Right ventricle myocardium superior (tissue), 1 donor: ENCODE results near the gene MDH1. TPM values are rescaled to one million over a fixed set of nuclear protein-coding genes. Genes with fewer than 3 reads are reported as not detected.
"Not testable (repeated sequence)": the region's sequence is repeated elsewhere in the genome, so short reads cannot be mapped to it uniquely, and the experiment has no call there.

Source experiments
- ATAC-seq: fragments of 200-7000 bp; cut with Tn5 transposase; one replicate; pipeline ENCODE4 v1.9.1; 2020; ENCODE audit warnings: mild to moderate bottlenecking; ENCODE audit not compliant: poor library complexity
- DNase-seq: peaks from one replicate; pipeline ENCODE4 v3.0.0-alpha.2; 2020
- intact Hi-C: fragments of 100-400 bp; cut with DNase I; formaldehyde crosslinking; loops from one replicate; pipeline ENCODE4 v1.11.2; 2022
- long read RNA-seq: library from polyadenylated mRNA; unstranded; transcript quantifications from one replicate; pipeline ENCODE4 v2.0.0, GENCODE V29; 2021
- total RNA-seq: library from RNA; stranded (reverse); fragmentation: NEBNext Ultra II Directional; extraction: Animal tissue kit (Norgen Biotek cat#: 25700); gene quantifications from one replicate; pipeline ENCODE4 v1.2.1, GENCODE V29; 2021
- donor health status: DM: no; HTN: yes; CAD: no; lungs with severe emphysema.

Gene MDH1
- total RNA-seq: 1,328 TPM
- long read RNA-seq, transcript MDH1-215 (9 exons, 1,443 nt): minor isoform, 24 of 2,560 reads
- long read RNA-seq, transcript MDH1-201 (9 exons, 1,650 nt): major isoform, 2,461 of 2,560 reads
- long read RNA-seq, partial matches to known transcripts: 38 of 2,560 reads
- long read RNA-seq, other reads (novel, unspliced or antisense): 31 of 2,560 reads

DNA sequence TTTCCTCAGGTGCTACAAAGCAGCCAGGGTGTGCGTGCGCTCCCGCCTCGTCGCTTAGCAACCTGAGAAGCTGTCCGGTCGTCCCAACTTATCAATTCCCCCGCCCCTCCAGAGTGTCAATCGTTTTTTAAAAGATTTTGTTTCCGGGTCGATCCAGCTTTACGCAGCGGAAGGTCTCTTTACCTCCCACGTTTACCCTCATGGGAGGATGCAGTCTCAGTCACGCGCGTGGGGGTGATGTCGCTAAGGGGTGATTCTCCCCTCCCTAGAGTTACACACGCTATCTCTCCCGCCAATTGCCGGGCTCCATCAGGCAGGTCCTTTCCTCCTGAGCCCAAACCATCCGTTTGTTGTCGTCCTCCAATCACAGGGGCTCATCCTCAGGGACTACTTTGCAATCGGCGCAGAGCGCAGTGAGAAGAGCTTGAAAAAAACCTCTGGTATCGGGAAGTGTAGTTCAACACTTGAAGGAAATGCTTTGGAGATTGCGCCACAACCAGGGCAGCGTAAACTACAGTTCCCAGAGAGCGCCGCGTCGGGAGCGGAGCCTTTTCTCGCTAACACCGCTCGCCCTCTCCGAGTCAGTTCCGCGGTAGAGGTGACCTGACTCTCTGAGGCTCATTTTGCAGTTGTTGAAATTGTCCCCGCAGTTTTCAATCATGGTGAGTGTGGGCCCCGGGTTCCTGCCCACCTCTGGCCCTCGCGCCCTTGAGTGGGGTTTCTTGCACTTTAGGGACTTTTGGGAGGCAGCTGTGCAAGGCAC, at the start of gene MDH1, which contains the start of gene WDPCP:
Gene MDH1 (plus strand): TSS at position 579 of the 763 bp plus-strand sequence. CDS start 81 bp downstream, at position 660.
Gene WDPCP (minus strand): TSS at position 93 of the 763 bp plus-strand sequence. CDS start 206 bp downstream, outside the sequence.
- ATAC-seq: peak; percentile 94

DNA sequence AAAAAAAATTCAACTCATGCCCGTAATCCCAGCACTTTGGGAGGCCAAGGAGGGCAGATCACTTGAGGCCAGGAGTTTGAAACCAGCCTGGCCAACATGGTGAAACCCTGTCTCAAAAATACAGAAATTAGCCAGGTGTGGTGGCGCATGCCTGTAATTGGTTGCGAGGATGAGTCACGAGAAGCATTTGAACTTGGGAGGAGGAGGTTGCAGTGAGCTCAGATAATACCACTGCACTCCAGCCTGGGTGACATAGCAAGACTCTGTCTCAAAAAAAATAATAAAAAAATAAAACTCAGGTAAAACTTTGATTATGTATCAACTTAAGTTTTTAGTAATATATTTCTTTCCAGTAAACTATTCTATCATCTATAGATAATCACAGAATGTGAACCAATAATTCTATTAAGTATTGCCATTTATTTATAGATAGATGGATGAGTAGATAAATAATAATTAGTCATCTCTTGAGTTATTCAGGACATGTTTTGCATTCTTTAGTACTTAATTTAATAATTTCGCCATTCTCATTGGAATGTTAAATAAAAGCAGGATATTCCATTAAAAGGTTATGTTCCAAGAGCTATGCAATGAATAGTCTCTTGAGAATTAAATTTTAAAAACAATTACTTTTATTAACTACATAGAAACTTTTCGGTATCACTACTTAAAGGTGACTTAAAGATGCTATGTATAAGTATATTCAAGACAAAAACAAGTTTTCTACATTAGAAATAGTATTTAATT, 49.2 kb upstream of the MDH1 start:
- intact Hi-C loops: no loop called here
- ATAC-seq: no peak

More for the DNA sequence above, at the start of gene MDH1, which contains the start of gene WDPCP:
- intact Hi-C loops: no loop called here
- peak; percentile 96 for DNase-seq

DNA sequence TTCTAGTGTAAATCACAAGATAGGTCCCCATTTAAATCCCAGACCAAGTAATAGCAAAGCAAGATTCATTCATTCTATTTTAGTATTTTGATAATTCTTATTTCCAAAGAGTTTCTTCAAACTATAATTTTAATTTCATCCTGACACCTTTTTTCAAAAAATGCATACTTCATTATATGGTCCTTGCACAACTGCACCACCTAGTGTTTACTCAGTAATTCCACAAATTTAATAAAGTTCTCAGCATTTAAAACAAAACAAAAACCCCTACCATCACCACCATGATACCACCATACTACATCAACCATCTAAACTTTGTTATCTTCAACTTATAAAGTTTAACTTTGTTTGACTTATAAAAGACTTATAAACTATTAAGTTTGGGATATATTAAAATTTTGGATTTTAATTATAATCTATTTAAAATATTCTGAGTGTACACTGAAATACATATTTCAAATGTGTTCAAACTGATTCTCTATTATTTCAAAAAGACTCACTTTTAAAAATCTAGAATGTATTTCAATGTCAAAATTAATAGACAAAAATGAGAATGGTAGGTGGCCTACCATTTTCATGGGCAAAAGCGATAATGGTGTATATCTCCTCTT, 44.6 kb upstream of the MDH1 start:
- intact Hi-C loops: no loop called here
- DNase-seq: no peak

More for the DNA sequence above, 49.2 kb upstream of the MDH1 start:
- no peak for DNase-seq

DNA sequence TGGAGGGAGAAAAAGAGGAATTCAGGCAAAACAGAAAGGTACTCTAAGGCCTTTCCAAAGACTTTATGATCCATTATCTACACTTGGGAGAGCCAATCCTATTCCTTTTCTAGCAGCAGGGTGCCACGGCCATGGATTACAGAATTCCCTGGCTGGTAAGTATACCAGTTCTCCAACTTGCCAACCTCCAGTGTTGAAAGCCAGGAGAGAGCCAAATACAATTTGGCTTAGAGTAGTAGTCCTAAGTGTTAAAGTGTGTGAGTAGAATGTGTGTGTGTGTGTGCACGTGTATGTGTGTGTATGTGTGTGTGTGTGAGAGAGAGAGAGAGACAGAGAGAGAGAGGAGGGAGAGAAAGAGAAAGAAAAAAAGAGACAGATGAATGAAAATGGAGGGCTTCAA, 43.7 kb upstream of the MDH1 start:
- peak; percentile 98 for ATAC-seq
- DNase-seq: peak; percentile 44
- intact Hi-C loops: no loop called here

More for the DNA sequence above, 44.6 kb upstream of the MDH1 start:
- ATAC-seq: peak; percentile 32

- DNase-seq (no peak), ATAC-seq (no peak)
- intact Hi-C loops: no loop called here
These were observed 35.7 kb upstream of the MDH1 start for GRCh38 chr2:63553049-63553448.

DNA sequence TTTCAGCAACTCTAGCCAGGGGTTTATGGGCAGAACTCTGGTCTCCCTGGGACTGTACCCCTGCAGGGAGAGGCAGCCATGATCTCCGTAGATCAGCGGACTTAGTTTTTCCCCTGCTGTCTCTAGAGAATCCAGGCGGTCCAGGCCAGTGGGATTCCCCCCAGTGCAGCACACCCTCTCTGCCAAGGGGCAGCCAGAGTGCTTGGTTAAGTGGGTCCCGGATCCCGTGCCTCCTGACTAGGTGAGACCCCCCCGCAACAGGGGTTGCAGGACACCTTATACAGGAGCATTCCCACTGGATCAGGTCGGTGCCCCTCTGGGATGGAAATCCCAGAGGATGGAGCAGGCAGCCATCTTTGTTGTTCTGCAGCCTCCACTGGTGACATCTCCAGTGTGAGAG, 33.5 kb upstream of the MDH1 start:
- no peak for ATAC-seq
- DNase-seq: no peak
- intact Hi-C loops: no loop called here

DNA sequence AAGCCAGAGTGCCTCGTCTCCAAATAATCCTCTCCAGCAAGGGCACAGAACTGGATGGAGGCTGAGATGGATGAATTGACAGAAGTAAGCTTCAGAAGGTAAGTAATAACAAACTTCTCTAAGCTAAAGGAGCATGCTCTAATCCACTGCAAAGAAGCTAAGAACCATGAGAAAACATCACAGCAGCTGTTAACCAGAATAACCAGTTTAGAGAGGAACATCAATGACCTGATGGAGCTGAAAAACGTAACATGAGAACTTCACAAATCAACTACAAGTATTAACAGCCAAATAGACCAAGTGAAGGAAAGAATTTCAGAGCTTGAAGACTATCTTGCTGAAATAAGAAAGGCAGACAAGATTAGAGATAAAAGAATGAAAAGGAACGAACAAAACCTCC, 32.8 kb upstream of the MDH1 start:
- DNase-seq (no peak), ATAC-seq (no peak)
- intact Hi-C loops: no loop called here

DNA sequence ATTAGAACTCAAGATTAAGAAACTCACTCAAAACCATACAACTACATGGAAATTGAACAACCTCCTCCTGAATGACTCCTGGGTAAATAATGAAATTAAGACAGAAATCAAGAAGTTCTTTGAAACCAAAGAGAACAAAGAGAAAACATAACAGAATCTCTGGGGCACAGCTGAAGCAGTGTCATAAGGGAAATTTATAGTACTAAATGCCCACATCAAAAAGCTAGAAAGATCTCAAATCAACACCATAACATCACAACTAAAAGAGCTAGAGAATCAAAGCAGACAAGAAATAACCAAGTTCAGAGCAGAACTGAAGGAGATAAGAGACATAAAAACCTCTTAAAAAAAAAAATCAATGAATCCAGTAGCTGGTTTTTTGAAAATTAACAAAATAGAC, 30.9 kb upstream of the MDH1 start:
- intact Hi-C loops, ATAC-seq, DNase-seq: not testable (repeated sequence)

GRCh38 chr2:63558922-63559321, 29.8 kb upstream of the MDH1 start:
- DNase-seq, intact Hi-C loops, ATAC-seq: not testable (repeated sequence)

GRCh38 chr2:63562751-63563150, 26.0 kb upstream of the MDH1 start:
- peak; percentile 82 for ATAC-seq
- no peak for DNase-seq
- intact Hi-C loops: no loop called here

DNA sequence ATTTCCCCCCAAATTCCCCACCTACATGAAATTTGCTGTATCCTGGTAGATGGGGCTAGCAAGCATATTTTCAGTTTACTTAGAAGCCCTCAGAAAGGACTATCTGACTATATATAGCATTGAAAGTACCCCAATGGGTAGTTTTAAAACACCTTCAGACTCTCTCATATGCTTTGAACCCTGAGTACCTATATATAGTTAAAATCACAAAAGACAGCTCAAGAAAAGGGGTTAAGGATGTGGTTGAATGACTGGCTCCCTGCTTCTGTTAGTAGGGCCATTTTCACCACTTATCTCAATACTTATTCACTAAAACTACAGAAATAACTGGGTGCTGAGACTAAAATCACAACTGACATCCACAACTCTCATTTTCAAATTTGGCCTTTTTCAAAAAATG, 19.0 kb upstream of the MDH1 start:
- ATAC-seq: no peak
- intact Hi-C loops: no loop called here
- no peak for DNase-seq

- ATAC-seq: no peak
- no peak for DNase-seq
- intact Hi-C loops: no loop called here
These were observed 17.5 kb upstream of the MDH1 start for GRCh38 chr2:63571291-63571690.

- ATAC-seq (no peak), DNase-seq (no peak)
- intact Hi-C loops: no loop called here
These were observed 16.8 kb upstream of the MDH1 start for GRCh38 chr2:63572001-63572400.

- ATAC-seq, DNase-seq, intact Hi-C loops: not testable (repeated sequence)
These were observed 15.7 kb upstream of the MDH1 start for GRCh38 chr2:63573026-63573425.

DNA sequence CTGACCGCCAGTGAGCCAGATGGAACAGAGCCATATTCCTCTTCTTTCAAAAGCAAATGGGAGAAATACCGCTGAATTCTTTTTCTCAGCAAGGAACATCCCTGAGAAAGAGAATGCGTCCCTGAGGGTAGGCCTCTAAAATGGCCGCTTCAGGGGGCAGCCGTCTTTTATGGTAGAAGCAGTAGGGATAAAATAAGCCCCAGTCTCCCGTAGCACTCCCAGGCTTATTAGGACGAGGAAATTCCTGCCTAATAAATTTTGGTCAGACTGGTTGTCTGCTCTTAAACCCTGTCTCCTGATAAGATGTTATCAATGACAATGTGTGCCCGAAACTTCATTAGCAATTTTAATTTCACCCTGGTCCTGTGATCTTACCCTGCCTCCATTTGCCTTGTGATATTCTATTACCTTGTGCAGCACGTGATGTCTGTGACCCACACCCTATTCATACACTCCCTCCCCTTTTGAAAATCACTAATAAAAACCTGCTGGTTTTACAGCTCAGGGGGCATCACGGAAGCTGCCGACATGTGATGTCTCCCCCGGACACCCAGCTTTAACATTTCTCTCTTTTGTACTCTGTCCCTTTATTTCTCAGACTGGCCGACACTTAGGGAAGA, 14.9 kb upstream of the MDH1 start:
- intact Hi-C loops, ATAC-seq, DNase-seq: not testable (repeated sequence)

DNA sequence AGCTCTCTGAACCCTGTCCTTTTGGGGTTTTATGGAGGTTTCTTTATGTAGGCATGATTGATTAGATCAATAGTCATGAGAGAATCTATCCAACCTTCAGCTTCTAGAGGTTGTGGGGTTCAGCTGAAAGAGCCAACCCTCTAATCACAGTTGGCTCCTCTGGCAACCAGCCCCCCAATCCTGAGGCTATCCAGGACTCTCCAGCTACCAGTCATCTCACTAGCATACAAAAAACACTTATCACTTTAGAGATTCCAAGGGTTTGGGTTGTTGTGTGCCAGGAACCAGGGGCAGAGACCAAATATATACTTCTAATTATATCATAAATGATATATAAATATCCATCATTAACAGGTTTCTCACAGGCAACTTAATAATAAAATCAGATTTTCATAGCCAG, 12.2 kb upstream of the MDH1 start:
- peak; percentile 50 for ATAC-seq
- intact Hi-C loops: no loop called here
- DNase-seq: no peak

DNA sequence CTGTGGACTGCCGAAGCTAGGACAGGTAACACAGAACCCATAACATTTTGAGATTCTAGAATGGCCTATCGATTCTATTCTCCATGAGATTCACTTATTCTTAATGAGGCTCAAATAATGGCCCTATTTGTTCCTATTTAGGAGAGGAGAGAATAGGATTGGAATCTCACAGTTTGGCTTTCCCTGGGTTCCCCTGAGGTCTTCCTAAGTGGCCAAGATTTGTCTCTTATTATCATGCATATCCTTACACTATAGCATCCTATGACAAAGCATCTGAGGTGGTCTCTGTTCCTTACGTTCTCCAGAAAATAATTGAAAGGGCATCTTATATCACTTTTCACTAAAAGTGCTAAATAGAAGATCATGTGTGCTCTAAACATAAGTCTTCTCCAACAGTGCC, 10.0 kb upstream of the MDH1 start:
- no peak for ATAC-seq
- intact Hi-C loops: no loop called here

DNA sequence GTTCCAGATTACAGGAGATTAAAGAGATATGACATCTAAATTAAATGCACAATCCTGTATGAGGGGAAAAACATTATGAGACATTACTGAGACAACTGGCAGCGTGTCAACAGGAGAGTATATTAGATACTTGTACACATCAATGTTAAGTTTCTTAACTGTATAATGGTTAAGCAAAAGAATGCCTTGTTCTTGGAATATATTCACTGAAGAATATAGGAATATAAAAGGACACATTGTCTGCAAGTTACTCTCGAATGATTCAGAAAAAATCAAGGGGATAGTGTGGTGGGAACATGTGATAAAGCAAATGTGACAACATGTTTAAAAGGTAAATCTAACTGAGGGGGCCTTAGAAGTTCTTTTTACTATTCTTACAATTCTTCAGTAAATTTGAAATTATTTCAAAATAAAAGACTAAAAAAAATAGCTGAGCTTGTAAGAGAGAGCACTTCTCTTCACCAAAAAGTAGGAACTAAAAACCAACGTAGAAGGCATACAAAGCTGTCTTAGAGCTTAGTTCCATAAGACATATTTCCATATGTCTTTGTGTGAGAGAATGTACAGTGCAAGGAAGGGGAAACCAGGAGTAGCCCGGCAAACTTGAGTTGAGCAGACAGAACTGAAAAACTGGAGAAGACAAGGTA, 8.0 kb upstream of the MDH1 start:
- intact Hi-C loops: no loop called here
- DNase-seq (no peak), ATAC-seq (no peak)

More for the DNA sequence above, 10.0 kb upstream of the MDH1 start:
- DNase-seq: no peak
